Ishikawa (cell line): Measurements from ENCODE around the gene CCT3.

Experiments used
- CEBPB ChIP-seq: IDR thresholded peaks from 2 replicates; pipeline ENCODE4 v1.6.1; 2012
- CREB1 ChIP-seq: IDR thresholded peaks from 2 replicates; pipeline ENCODE4 v1.6.1; 2012; ENCODE audit warnings: low read depth
- EGR1 ChIP-seq: IDR thresholded peaks from 2 replicates; pipeline ENCODE4 v1.6.1; 2012
- EP300 ChIP-seq: IDR thresholded peaks from 2 replicates; pipeline ENCODE4 v1.6.1; 2012; ENCODE audit warnings: borderline replicate concordance
- FOXM1 ChIP-seq: IDR thresholded peaks from 2 replicates; pipeline ENCODE4 v1.6.1; 2012; ENCODE audit warnings: low read depth, borderline replicate concordance
- NFIC ChIP-seq: IDR thresholded peaks from 2 replicates; pipeline ENCODE4 v1.6.1; 2012
- RAD21 ChIP-seq: IDR thresholded peaks from 2 replicates; pipeline ENCODE4 v1.6.1; 2012; ENCODE audit warnings: low read depth
- TAF1 ChIP-seq: IDR thresholded peaks from 2 replicates; pipeline ENCODE4 v1.6.1; 2012; ENCODE audit warnings: low read depth, mild to moderate bottlenecking
- TCF12 ChIP-seq: IDR thresholded peaks from 2 replicates; pipeline ENCODE4 v1.6.1; 2012; ENCODE audit warnings: low read depth
- TEAD4 ChIP-seq: IDR thresholded peaks from 2 replicates; pipeline ENCODE4 v1.6.1; 2012
- YY1 ChIP-seq: IDR thresholded peaks from 2 replicates; pipeline ENCODE4 v1.6.1; 2012; ENCODE audit warnings: low read depth
- ZBTB7A ChIP-seq: IDR thresholded peaks from 2 replicates; pipeline ENCODE4 v1.6.1; 2012; ENCODE audit warnings: low read depth
- TF ChIP-seq, protein P1 (sequence below): IDR thresholded peaks from 2 replicates; pipeline ENCODE4 v1.6.1; 2012
- TF ChIP-seq, protein P2 (sequence below): IDR thresholded peaks from 2 replicates; pipeline ENCODE4 v1.6.1; 2012; ENCODE audit warnings: low read depth, mild to moderate bottlenecking
- TF ChIP-seq, protein P3 (sequence below): IDR thresholded peaks from 2 replicates; pipeline ENCODE4 v1.6.1; 2012

CCT3 gene

DNA sequence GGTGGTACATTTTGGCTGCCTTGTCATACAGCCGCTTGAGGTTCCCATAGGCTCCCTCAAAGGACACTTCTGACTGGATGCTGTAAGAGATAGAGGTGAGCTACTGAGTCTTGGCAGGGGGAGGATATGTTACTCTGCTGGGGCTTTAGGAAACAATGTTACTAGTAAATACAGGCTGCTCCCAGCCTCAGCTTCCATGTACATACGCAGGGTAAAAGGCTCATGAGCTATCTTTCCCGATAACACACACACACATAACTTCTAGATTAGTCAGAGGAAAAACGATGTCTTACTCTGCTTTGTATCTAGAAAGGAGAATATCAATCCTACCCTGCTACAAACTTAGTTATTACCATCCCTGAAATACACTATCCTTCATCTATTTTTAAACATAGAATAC, 69.8 kb downstream of the CCT3 start:
- TF ChIP-seq CEBPB, result no peak
- TF ChIP-seq EGR1, result no peak
- TF ChIP-seq TAF1, result no peak
- TF ChIP-seq TEAD4, result no peak
- no peak for TF ChIP-seq CREB1
- no peak for TF ChIP-seq TCF12
- TF ChIP-seq, protein P1, sequence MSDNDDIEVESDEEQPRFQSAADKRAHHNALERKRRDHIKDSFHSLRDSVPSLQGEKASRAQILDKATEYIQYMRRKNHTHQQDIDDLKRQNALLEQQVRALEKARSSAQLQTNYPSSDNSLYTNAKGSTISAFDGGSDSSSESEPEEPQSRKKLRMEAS, result no peak
- TF ChIP-seq RAD21, result no peak
- TF ChIP-seq, protein P2, sequence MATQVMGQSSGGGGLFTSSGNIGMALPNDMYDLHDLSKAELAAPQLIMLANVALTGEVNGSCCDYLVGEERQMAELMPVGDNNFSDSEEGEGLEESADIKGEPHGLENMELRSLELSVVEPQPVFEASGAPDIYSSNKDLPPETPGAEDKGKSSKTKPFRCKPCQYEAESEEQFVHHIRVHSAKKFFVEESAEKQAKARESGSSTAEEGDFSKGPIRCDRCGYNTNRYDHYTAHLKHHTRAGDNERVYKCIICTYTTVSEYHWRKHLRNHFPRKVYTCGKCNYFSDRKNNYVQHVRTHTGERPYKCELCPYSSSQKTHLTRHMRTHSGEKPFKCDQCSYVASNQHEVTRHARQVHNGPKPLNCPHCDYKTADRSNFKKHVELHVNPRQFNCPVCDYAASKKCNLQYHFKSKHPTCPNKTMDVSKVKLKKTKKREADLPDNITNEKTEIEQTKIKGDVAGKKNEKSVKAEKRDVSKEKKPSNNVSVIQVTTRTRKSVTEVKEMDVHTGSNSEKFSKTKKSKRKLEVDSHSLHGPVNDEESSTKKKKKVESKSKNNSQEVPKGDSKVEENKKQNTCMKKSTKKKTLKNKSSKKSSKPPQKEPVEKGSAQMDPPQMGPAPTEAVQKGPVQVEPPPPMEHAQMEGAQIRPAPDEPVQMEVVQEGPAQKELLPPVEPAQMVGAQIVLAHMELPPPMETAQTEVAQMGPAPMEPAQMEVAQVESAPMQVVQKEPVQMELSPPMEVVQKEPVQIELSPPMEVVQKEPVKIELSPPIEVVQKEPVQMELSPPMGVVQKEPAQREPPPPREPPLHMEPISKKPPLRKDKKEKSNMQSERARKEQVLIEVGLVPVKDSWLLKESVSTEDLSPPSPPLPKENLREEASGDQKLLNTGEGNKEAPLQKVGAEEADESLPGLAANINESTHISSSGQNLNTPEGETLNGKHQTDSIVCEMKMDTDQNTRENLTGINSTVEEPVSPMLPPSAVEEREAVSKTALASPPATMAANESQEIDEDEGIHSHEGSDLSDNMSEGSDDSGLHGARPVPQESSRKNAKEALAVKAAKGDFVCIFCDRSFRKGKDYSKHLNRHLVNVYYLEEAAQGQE, result no peak
- no peak for TF ChIP-seq FOXM1
- TF ChIP-seq, protein P3, sequence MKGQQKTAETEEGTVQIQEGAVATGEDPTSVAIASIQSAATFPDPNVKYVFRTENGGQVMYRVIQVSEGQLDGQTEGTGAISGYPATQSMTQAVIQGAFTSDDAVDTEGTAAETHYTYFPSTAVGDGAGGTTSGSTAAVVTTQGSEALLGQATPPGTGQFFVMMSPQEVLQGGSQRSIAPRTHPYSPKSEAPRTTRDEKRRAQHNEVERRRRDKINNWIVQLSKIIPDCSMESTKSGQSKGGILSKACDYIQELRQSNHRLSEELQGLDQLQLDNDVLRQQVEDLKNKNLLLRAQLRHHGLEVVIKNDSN, result no peak
- TF ChIP-seq EP300, result no peak
- TF ChIP-seq NFIC, result no peak
- TF ChIP-seq ZBTB7A, result no peak
- no peak for TF ChIP-seq YY1

DNA sequence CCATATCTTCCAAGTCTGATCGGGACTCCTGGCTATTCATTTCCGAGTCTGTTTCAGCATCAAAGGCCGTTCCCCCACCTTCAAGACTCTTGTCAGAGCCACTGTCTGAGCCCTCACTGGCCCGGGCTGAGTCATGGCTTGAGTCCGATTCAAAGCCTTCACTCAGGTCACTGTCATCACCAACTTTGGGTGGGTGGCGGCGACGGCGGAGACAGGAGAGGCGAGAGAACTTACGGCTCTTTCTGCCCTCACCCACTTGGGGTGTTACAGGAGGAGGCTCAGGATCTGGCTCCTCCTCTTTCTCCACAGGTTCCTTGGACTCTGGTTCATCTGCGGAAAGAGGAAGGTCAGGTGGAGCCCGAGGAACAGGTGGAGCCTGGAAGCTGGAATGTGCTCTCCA, 72.0 kb downstream of the CCT3 start:
- TF ChIP-seq NFIC, result no peak
- no peak for TF ChIP-seq TEAD4
- no peak for TF ChIP-seq EP300
- no peak for TF ChIP-seq TAF1
- TF ChIP-seq, protein P1, result no peak
- TF ChIP-seq, protein P3, result no peak
- TF ChIP-seq CREB1, result no peak
- TF ChIP-seq TCF12, result no peak
- no peak for TF ChIP-seq FOXM1
- TF ChIP-seq EGR1, result no peak
- no peak for TF ChIP-seq YY1
- TF ChIP-seq CEBPB, result no peak

DNA sequence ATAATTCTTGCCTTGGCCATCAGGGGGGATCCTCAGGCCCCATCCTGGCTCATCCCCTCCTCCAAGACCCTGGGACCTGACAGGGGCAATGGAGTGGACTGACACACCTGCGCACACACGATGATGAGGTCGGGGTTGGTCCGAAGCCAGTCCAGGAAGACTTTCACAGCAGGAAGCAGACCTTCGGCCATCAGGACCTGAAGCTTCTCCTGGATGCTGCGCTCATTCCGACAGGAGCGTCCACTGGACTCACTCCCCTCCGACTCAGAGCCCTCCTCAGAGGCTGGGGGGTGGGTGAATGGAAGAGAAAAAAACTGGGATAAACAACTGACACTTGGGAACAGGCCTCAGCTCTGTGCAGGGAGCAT, 74.8 kb downstream of the CCT3 start:
- TF ChIP-seq TAF1 (no peak), TEAD4 (no peak), NFIC (no peak), EGR1 (no peak), FOXM1 (no peak), RAD21 (no peak), TCF12 (no peak), YY1 (no peak), EP300 (no peak), ZBTB7A (no peak), CEBPB (no peak)
- TF ChIP-seq, protein P1, result no peak

DNA sequence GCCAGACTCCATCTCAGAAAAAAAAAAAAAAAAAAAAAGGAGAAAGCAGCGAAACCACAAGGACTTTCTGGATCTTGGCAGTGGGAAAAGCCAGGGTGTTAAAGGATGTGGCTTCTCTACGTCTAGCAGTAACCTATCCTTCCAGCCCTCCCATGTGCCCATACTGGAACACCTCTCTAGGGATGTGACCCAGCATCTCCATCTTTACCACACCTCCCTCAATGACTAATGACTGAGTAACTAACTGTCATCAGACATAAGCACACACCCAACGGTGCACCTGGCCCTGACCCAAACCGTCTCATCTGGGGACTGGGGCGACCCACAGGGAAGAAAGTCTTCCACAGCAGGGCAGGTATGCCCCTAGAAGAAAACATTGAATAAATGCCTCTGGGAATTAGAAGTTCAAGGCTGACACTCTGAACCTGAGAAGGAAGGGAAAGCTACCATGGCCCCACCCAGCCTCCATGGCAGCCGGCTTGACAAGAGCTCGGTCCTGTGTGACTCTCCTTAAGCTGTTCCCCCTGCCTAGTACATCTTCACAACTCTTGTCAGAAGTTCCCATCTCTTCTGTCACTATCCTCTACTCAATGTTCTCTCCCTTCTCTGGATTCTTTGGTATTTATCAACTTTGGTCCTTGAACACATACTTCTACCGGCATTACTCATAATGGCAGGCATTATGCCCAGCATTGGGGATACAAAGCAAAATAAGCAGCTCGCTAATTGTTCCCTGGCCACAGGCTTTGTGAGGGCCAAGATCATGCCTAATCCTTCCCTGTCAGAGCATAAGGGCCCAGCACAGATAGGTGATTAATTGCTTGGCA, 75.4 kb downstream of the CCT3 start:
- no peak for TF ChIP-seq CREB1
- no peak for TF ChIP-seq ZBTB7A

DNA sequence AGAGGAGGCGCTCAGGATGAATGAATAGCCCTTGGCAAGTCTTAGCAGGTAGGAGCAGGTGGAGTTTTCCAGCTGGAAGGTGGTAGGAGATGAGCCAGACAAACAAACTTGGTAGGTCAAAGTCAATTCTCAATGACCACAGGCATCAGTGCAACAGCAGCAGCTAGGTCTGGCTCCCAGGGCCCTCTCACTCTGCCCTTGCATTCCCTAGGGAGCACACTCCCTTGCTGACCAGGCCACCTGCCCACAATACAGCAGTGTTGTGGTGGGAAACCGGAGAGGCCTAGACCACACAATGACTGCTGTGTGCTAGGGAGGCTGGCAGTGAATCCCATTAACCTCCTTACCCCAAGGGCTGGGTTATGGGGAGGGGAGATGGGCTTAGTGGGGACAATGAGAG, 77.2 kb downstream of the CCT3 start:
- TF ChIP-seq NFIC (no peak), EP300 (no peak), FOXM1 (no peak), ZBTB7A (no peak), TCF12 (no peak), RAD21 (no peak), CEBPB (no peak), TAF1 (no peak), YY1 (no peak)
- TF ChIP-seq, protein P2, result no peak
- TF ChIP-seq, protein P1, result no peak
- TF ChIP-seq, protein P3, result no peak
